Brain microvascular endothelial cell (primary cell): Measurements from ENCODE around the gene COL20A1.
"Not testable (repeated sequence)": the region's sequence is repeated elsewhere in the genome, so short reads cannot be mapped to it uniquely, and the experiment has no call there.

Experiments used
- DNase-seq: peaks from one replicate; pipeline ENCODE4 v3.0.0-alpha.2; 2020
- H3K27ac ChIP-seq: fragments of 250-450 bp; sonication (Bioruptor Pico); 2 replicates; pipeline ENCODE4 v1.5.1; 2020; ENCODE audit warnings: mild to moderate bottlenecking, moderate library complexity
- H3K27me3 ChIP-seq: fragments of 250-450 bp; sonication (Bioruptor Pico); replicated peaks from 2 replicates; pipeline ENCODE4 v1.5.1; 2020; ENCODE audit warnings: mild to moderate bottlenecking
- H3K36me3 ChIP-seq: fragments of 250-450 bp; sonication (Bioruptor Pico); replicated peaks from 2 replicates; pipeline ENCODE4 v1.5.1; 2020; ENCODE audit warnings: mild to moderate bottlenecking
- H3K4me3 ChIP-seq: 2 replicates; pipeline ENCODE4 v1.5.1; 2011; ENCODE audit warnings: low read depth, mild to moderate bottlenecking, control low read depth, low read length, moderate library complexity
- in situ Hi-C: cut with HindIII; loops from 2 replicates; pipeline ENCODE4 v1.10.0; 2017; ENCODE audit warnings: low sequenced_read_pairs, low pct_ligation_motif_present
- TF ChIP-seq, protein P1 (sequence below): IDR thresholded peaks from 2 replicates; pipeline ENCODE4 v1.5.1; 2011; ENCODE audit warnings: low read depth, mild to moderate bottlenecking, moderate library complexity, low read length, control low read depth, inconsistent platforms; ENCODE audit errors: missing control alignments

The COL20A1 gene

GRCh38 chr20:63298731-63299312, 5.8 kb downstream of the COL20A1 start:
- no peak for DNase-seq

GRCh38 chr20:63301671-63302070, 8.7 kb downstream of the COL20A1 start:
- in situ Hi-C loops = no loop called here
- DNase-seq = no peak
- TF ChIP-seq, protein P1, sequence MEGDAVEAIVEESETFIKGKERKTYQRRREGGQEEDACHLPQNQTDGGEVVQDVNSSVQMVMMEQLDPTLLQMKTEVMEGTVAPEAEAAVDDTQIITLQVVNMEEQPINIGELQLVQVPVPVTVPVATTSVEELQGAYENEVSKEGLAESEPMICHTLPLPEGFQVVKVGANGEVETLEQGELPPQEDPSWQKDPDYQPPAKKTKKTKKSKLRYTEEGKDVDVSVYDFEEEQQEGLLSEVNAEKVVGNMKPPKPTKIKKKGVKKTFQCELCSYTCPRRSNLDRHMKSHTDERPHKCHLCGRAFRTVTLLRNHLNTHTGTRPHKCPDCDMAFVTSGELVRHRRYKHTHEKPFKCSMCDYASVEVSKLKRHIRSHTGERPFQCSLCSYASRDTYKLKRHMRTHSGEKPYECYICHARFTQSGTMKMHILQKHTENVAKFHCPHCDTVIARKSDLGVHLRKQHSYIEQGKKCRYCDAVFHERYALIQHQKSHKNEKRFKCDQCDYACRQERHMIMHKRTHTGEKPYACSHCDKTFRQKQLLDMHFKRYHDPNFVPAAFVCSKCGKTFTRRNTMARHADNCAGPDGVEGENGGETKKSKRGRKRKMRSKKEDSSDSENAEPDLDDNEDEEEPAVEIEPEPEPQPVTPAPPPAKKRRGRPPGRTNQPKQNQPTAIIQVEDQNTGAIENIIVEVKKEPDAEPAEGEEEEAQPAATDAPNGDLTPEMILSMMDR = no peak

More at GRCh38 chr20:63298731-63299312, 5.8 kb downstream of the COL20A1 start:
- H3K4me3 ChIP-seq = no peak overlapping the region
- no peak overlapping the region for H3K27ac ChIP-seq
- no peaks in the 10 kb centered on the region for H3K36me3 ChIP-seq
- TF ChIP-seq, protein P1 = no peak
- in situ Hi-C loops = no loop called here
- peaks cover 22% of the 10 kb centered on the region for H3K27me3 ChIP-seq

GRCh38 chr20:63303095-63303666, 10.2 kb downstream of the COL20A1 start:
- H3K27ac ChIP-seq = no peak overlapping the region
- no peak for DNase-seq
- in situ Hi-C loops = no loop called here
- H3K36me3 ChIP-seq = no peaks in the 10 kb centered on the region
- H3K27me3 ChIP-seq = no peaks in the 10 kb centered on the region
- TF ChIP-seq, protein P1 = no peak
- no peak overlapping the region for H3K4me3 ChIP-seq

More at GRCh38 chr20:63301671-63302070, 8.7 kb downstream of the COL20A1 start:
- Histone ChIP-seq H3K27me3 (no peaks in the 10 kb centered on the region), H3K27ac (no peak overlapping the region), H3K4me3 (no peak overlapping the region), H3K36me3 (no peaks in the 10 kb centered on the region)

DNA sequence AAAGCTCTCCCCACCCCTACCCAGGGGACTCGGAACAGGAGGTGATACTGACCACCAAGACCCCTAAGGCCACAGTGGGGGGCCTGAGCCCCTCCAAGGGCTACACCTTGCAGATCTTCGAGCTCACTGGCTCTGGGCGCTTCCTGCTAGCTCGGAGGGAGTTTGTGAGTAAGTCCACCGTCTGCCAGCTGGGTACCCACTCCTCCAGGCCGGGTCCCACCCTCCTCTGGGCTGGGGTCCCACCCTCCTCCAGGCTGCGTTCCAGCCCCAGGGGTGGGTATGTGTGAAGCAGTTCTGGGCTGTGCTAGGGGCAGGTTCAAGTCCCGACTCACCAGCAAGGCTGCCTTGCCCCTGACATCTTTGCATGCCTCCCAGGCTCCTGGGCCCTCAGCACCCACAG, 12.4 kb downstream of the COL20A1 start:
- no peak for DNase-seq
- H3K36me3 ChIP-seq = no peaks in the 10 kb centered on the region
- no peak overlapping the region for H3K27ac ChIP-seq
- no peaks in the 10 kb centered on the region for H3K27me3 ChIP-seq
- no peak overlapping the region for H3K4me3 ChIP-seq
- in situ Hi-C loops = no loop called here
- TF ChIP-seq, protein P1 = no peak

DNA sequence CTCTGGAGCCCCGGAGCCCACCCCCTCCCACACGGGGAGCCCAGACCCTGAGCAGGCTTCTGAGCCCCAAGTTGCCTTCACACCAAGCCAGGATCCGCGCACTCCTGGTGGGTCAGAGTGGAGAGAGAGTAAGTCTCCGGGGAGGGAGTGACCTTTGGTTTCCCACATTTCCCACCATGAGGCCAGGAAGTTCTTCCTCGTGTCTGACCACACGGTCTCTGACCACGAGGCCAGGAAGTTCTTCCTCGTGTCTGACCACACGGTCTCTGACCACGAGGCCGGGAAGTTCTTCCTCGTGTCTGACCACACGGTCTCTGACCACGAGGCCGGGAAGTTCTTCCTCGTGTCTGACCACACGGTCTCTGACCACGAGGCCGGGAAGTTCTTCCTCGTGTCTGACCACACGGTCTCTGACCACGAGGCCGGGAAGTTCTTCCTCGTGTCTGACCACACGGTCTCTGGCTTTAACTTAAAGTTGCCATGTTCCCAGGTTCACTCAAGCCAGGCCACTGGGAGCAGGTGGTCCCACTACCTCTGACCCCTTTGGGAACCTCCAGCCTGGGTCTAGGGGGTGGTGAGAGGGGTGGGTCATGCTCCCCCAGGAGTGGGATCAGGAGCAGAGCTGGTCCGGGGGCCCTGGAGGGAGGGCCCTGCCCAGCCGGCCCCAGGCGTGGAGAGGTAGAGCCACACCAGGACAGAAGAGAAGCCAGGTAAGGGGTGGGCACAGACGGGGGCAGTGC, 13.1 kb downstream of the COL20A1 start:
- H3K27ac ChIP-seq, in situ Hi-C loops, DNase-seq, H3K36me3 ChIP-seq, H3K27me3 ChIP-seq, H3K4me3 ChIP-seq: not testable (repeated sequence)

GRCh38 chr20:63306673-63307537, 13.9 kb downstream of the COL20A1 start:
- in situ Hi-C loops = no loop called here
- TF ChIP-seq, protein P1 = no peak
- Histone ChIP-seq H3K27me3 (no peaks in the 10 kb centered on the region), H3K27ac (no peak overlapping the region), H3K4me3 (no peak overlapping the region), H3K36me3 (no peaks in the 10 kb centered on the region)
- DNase-seq = no peak
